Hepatocyte (in vitro differentiated cells): ENCODE measurements around the gene KDM3A.

Source experiments
- EZH2 ChIP-seq: fragments of 200-600 bp; sonication (generic); IDR thresholded peaks from 2 replicates; pipeline ENCODE4 v1.6.1; 2016; ENCODE audit warnings: antibody characterized with exemption, mild to moderate bottlenecking, borderline replicate concordance
- TF ChIP-seq, protein P1 (sequence below): fragments of 200-600 bp; sonication (generic); IDR thresholded peaks from 2 replicates; pipeline ENCODE4 v1.5.1; 2016; ENCODE audit warnings: antibody characterized with exemption, mild to moderate bottlenecking; ENCODE audit not compliant: poor library complexity

DNA sequence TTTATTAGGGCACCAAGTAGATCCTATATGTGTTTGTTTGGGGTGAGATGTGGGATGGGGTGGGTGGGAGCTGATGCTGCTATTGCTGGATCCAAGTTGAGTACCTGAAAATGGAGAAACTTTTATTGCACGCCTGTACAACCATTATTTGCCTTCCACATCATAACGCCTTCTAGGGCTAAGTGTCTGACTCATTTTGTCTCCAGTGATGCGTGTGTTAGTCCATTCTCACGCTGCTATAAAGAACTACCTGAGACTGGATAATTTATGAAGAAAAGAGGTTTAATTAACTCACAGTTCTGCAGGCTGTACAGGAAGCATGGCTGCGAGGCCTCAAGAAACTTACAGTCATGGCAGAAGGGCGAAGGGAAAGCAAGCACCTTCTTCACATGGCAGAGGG, 58.2 kb downstream of the KDM3A start:
- no peak for TF ChIP-seq EZH2
- TF ChIP-seq, protein P1, sequence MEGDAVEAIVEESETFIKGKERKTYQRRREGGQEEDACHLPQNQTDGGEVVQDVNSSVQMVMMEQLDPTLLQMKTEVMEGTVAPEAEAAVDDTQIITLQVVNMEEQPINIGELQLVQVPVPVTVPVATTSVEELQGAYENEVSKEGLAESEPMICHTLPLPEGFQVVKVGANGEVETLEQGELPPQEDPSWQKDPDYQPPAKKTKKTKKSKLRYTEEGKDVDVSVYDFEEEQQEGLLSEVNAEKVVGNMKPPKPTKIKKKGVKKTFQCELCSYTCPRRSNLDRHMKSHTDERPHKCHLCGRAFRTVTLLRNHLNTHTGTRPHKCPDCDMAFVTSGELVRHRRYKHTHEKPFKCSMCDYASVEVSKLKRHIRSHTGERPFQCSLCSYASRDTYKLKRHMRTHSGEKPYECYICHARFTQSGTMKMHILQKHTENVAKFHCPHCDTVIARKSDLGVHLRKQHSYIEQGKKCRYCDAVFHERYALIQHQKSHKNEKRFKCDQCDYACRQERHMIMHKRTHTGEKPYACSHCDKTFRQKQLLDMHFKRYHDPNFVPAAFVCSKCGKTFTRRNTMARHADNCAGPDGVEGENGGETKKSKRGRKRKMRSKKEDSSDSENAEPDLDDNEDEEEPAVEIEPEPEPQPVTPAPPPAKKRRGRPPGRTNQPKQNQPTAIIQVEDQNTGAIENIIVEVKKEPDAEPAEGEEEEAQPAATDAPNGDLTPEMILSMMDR: no peak
